HG02571 (cell line): Measurements from ENCODE around the gene TBX5.

Experiments used
- ATAC-seq: cut with Tn5 transposase; IDR thresholded peaks from one replicate; pipeline ENCODE4 v1.9.1; 2021; ENCODE audit warnings: mild to moderate bottlenecking, moderate library complexity; ENCODE audit not compliant: unreplicated experiment

The TBX5 gene

GRCh38 chr12:114328292-114328691, 77.7 kb downstream of the TBX5 start:
- no peak for ATAC-seq

DNA sequence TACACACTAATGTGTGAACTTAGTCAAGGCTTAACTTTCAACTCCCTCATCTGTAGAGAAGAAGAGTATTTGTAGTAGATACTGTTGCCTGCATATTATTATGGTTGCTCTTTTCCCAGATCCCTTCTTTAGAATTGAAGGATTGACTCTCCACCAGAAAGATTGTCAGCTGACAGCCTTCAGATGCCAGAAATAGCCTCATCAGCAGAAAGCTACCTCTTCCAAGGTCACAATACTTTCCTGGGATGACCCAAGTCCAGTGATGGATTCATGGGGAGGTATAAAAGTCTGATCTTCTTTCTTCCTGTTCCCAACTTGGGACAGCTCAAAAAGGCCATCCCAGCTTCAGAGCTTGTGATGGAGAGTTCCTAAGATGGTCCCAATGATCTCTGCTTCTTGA, 78.2 kb downstream of the TBX5 start:
- no peak for ATAC-seq

DNA sequence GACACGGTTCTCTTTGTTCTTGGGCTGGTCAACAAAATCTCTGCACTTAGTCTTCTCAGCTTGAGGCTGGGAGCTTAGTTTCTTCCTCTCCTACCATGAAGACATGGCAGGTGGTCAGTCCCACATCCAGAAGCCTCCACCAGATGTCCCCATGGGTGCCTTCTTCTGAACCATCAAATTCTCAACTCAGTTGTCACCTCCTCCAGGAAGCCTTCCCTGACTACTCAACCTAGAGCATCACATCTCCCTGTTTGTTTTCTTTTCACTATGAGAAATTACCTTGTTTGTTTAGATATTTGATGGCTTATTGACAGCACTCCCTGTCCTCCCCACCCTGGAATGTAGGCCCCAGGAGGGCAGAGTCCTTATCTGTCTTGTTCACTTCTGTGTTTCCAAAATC, 84.4 kb downstream of the TBX5 start:
- ATAC-seq = no peak

- ATAC-seq = no peak
Measured at GRCh38 chr12:114320968-114321367, 85.0 kb downstream of the TBX5 start.

GRCh38 chr12:114320101-114320500, 85.8 kb downstream of the TBX5 start:
- ATAC-seq = no peak

DNA sequence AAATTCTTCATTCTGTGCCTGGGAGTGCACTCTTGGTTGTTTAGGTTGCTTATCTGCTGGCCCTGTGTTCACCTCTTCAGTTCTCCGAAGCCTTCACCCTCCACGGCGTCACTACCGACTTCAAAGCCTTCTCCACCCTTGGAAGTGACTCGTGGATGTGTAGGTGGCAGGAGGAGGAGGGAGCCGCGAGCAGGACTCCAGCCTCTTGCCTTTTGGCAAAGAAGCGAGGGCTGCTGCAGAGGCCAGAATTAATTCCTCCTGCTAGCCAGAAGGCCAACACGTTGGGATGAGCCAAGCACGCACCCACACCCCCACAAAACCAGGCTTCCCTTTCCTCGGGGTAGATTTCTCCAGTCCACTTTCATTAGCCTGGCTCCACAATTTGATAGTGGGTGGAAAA, 86.5 kb downstream of the TBX5 start:
- ATAC-seq = no peak

DNA sequence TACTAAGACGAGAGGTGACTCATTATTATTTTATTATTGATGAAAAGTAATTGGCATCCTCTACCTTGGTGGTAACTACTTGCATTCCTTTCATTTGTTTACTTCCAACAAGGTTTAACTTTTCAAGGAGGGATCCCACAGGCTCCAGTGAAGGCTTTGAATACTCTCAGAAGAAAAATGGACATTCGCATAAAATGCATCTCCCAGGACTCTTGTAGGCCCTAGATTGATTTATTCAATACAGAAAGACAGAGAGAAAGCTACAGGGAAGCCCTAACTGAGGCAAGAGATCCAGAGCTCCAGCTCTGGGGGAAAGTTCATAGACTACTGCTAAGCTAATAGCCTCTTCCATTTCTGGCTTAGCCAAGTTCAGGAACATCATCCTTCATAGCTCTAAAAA, 87.0 kb downstream of the TBX5 start:
- no peak for ATAC-seq

- ATAC-seq = no peak
Measured at GRCh38 chr12:114316076-114316475, 89.9 kb downstream of the TBX5 start.

DNA sequence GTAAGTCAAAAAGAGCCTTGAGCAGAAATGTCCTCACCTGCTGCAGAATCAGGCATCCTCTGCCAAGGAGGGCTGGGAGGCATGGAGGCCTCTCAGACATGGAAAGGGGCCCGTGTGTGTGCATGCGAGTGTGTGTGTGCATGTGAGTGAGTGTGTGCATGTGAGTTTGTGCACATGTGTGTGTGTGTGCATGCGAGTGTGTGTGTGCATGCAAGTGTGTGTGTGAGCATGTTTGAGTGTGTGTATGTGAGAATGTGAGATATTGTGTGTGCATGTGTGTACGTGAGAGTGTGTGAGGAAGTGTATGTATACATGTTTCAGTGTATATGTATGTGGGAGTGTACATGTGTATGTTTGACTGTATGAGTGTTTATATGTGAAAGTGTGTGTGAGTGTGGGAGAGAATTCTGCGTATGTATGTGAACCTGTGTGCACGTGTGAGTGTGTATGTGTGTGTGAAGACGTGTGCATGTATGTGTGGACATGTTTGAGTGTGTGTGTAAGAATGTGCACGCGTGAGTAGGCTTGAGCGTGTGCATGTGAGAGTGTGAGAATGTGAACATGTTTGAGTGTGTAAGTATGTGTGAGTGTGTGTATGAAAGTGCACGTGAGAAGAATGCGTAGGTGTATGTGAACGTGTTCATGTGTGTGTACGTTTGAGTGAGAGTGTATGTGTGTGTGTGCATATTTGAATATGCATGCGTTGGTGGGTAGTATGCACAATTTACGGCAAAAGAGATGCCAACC, 90.8 kb downstream of the TBX5 start:
- ATAC-seq = no peak

DNA sequence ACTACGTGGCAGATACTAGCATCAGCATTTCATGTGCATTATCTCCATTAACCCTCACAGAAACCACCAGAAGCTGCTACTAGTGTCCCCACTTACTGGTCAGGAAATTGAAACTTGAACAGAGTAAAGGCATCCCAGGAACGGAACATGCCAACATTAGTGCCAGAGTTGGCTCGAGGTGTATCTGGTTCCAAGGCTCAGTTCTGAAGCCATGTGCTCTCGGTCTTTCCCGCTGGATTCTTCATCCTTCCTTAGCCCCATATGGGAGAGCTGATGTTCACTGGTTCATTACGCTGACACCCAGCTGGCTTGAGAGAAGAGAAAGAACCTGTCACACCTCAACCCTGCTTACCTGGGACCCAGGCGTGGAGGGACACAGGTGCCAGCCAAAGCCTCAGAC, 91.5 kb downstream of the TBX5 start:
- no peak for ATAC-seq

- ATAC-seq = no peak
Measured at GRCh38 chr12:114313910-114314309, 92.0 kb downstream of the TBX5 start.

- no peak for ATAC-seq
Measured at GRCh38 chr12:114311974-114312373, 94.0 kb downstream of the TBX5 start.

GRCh38 chr12:114306646-114307045, 99.3 kb downstream of the TBX5 start:
- ATAC-seq = no peak

DNA sequence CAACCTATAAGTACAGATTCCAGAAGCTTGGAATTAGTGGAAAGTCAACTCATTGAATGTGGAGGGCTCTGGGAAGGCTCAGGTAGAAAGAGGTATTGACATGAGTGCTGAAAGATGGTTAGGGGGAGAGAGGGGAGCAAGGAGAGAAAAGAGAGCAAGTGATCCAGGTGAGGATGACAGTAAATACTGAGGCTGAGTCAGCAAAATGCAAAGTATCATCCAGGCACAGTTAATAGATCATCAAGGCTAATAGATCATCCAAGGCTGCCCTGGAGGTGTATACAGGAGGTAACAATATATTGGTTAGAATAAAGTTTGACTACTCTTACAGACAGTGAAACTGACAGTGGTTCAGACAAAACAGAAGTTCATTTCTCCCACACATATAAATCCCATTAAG, 100.5 kb downstream of the TBX5 start:
- ATAC-seq = no peak
